Globus pallidus (tissue), 1 donor: ENCODE data around the gene MCOLN3.
"Not testable (repeated sequence)": the region's sequence is repeated elsewhere in the genome, so short reads cannot be mapped to it uniquely, and the experiment has no call there.

Experiments
- DNase-seq: peaks from one replicate; pipeline ENCODE4 v3.0.0-alpha.2; 2015; ENCODE audit warnings: low spot score

The MCOLN3 gene

DNA sequence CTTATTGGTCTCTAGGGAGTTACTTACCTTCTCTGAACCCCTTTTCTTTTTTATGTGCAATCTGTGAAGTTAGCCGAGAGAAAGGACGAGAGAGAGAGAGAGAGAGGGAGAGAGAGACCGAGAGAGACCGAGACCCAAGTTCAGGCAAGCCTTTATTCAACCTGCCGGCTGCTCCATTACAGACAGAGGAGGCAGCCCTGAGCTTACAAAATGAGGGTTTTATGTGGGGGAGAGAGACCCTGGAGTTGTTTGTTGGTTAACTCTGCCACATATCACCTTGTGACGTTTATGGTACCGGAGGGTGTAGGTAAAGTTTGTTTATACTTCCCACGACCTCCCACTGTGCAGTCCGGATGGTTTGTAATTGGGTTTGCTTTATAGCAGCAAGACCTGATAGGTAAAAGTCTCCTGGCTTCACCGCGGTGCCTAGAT is 1.5 kb upstream of the MCOLN3 start:
- no peak for DNase-seq

DNA sequence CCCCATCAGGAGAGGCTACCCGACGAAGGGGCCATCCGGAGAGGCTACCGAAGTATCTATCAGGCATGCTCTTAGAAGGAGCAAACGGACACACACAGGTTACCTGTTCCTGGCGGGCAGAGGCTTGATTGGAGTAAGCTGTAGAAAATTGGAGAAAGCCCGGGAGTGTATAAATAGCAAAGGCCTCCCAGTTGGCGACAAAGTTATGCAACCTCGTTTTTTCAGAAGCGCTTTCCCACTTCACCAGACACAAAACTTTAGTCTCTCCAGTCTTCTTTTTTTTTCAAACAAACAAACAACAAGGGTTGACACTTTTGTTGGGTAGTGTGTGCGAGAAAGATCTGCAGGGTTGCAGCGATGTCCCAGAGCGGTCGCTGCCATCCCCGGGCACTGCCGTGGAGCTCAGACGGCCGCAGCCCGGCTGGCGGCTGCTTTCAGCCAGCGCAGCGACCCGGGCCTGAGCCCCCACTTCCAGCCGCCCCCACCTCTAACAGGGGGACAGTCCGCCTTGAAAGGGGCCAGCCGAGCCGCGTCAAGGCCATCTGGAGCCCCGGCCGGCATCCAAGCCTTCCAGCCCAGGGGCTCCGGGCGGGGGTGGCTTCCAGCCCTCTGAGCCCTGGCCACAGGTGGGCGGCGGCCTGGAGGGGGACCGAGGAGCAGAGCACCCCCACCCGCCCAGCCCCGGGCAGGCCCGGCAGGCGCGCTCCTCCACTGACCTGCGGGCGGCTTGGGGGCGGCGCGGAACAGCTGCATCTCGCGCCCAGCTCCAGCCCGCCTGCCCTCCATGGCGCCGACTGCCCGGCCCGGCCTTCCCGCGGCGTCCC is 616 bp downstream of the MCOLN3 start:
- DNase-seq, result no peak

DNA sequence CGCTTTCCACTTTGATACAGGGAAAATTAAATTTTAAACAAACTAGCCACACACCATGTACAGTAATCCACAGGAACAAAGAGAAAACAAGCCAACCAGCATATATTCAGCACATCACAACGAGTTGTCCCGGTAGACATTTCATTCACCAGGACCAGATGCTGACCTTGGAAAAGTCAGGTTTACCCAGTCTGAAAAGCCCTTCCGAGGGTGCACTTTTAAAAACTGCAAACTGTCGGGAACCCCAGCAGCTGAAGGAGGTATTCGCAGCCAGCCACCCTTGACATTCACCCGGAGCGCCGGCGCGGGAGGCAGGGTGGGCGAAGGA is 1.2 kb downstream of the MCOLN3 start:
- no peak for DNase-seq

DNA sequence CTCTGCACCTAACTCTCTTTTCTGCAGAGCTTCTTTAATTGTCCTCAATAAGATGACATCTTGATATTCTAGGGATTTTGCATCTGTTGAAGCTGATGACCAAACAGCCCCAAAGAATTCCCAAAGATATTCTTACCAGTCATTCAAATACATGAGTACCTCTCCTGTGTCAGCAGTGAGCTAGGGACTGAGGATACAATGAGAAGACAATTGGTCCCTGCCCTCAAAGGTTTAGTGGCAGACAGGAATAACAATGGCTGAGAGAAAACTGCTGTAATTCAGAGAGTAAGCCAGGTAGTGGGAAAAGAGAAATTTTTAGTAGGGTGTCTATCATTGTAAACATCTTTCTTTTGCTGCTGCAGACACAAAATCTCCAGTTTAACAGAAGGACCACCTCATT is 5.9 kb downstream of the MCOLN3 start:
- no peak for DNase-seq

GRCh38 chr1:85041793-85042192 is 6.5 kb downstream of the MCOLN3 start:
- no peak for DNase-seq

DNA sequence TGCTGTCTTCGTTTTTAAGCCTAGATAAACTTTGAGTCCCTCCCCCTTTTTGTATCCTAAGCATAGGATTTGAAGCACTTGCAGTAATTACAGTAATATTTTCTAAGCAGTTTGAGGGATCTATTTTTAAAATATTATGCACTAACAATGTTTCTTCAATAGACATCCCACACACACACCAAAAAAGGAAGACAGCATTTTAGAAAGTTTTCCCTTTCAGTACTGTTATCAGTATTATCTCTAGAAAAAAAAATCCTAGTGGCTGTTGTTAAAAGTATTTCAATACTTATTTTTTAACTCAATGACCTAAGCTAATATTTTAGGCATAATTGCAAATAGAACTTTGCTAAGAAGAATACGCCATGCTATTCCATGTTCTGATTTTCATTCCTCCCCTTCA is 15.1 kb downstream of the MCOLN3 start:
- DNase-seq, result no peak

GRCh38 chr1:85030536-85030935 is 17.8 kb downstream of the MCOLN3 start:
- no peak for DNase-seq

DNA sequence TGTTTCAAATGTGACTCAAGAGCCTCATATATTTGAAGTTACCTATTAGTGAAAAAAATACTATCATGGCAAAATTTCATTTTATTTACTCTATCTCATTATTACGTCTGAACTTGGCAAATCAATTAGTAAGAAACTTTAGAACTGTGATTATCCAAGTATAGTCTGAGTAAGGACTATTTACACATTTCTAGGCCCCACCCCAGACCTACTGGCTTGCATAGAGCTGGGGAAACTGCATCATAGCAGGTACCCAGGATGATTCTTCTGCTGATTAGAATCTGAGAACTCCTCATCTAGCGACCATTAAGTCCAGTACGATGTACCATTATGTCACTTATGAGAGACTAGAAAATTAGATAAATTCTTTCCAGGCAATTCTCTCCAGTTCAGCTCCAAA is 20.1 kb downstream of the MCOLN3 start:
- DNase-seq, result no peak

DNA sequence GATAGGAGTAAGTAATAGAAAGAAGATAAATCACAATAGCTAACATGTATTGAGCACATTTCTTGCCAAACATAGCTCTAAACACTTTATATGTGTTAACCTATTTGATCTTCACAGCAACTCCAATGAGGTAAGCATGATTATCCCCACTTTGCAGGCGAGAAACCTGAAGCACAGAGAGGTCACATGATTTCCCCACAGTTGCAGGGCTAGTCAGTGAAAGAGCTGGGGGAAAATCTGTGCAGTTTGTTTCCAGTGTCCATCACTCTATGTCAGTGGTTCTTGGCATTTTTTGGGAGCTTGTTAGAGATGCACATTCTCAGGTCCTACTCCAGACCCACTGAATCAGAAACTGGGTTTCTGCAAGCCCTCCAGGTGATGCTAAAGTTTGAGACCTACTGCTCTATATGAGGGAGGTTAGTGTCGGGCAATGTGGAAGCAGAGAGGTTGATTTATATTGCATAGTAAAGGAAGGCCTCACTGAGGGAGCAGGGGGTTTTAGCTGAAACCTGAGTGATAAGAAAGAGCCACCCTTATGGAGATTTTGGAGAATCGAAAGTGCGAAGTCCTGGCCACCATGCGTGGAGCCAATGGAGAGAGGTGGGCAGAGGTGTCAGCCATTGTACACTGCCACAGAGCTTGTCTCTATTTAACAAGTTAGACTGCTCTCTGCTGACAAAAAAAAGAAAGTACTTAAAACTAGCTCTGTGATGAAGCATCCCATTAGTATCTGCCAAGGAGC is 20.9 kb downstream of the MCOLN3 start:
- peak; percentile 7 for DNase-seq

DNA sequence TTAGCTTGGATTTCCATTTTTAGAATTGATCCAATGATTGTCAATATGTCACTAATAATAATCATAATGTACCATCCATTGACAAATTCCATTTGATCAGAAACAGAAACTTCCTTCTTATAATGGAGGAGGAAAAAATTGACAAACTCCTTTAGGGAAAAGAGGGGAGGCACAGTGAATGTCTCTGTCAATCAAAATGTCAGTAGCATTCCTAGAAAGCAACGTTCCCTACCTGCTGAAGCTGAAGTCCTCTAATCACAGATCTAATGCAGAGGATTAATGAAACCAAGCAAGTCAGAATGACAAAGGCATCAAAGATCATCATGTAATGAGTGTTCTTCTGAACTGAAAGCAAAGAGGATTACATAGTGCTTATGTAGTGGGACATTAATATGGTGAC is 22.4 kb downstream of the MCOLN3 start:
- no peak for DNase-seq

DNA sequence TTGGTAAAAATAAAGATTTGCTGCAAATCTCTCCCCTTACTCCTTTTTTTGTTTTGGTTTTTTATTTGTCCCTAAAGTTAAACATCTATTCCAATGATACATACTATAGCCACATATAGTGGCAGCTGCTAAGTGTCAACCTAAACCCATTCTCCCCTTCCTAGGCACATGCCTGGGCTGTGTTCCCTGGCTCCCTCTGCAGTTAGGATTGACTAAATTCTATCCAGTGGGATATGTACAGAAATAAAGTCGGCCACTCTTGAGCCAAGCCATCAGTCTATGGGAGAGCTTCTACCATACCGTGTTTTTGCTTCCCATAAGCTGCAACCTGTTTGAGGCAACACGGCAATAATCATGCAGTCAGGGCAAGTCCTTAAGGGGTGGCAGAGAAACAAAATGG is 23.6 kb downstream of the MCOLN3 start:
- no peak for DNase-seq

- DNase-seq, result no peak
These were observed 25.6 kb downstream of the MCOLN3 start for GRCh38 chr1:85022700-85023099.

- DNase-seq, result no peak
These were observed 28.3 kb downstream of the MCOLN3 start for GRCh38 chr1:85019994-85020393.

DNA sequence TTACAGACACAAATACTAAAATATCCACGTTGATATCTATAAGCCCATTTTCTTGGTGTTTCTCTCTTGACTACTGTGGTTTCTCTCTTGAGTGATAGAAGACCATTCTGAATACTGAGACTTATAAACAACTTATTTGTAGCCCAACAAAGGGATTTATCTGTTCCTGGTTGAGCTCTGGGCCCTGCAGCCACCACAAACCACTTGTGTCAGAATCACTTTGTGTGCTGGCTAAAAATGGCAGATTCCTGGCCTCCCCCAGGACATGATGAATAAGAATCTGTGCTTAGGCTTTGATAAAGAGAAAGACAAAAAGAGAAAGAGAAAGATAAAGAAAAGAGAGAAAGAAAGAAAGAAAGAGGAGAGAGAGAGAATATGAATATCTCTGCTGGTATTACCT is 32.5 kb downstream of the MCOLN3 start:
- DNase-seq, result no peak

DNA sequence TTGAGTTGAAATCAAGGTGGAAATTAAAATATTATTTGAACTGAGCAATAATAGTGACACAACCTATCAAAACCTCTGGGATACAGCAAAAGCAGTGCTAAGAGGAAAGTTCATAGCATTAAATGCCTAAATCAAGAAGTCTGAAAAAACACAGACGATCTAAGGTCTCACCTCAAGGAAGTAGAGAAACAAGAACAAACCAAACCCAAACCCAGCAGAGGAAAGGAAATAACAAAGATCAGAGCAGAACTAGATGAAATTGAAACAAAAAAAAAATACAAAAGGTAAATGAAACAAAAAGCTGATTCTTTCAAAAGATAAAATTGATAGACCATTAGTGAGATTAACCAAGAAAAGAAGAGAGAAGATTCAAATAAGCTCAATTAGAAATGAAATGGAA is 42.7 kb downstream of the MCOLN3 start:
- not testable (repeated sequence) for DNase-seq

DNA sequence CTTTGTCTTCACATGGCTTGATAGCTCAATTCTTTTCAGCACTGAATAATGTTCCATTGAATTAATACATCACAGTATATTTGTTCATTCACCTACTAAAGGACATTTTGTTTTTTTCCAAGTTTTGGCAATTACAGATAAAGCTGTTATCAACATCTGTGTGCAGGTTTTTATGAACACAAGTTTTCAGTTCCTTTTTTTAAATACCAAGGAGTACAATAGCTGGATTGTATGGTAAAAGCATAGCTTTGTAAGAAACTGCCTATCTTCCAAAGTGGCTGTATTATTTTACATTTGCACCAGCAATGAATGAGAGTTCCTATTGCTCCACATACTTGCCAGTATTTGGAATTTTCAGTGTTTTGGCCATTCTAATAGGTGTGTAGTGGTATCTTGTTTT is 46.6 kb downstream of the MCOLN3 start:
- no peak for DNase-seq

DNA sequence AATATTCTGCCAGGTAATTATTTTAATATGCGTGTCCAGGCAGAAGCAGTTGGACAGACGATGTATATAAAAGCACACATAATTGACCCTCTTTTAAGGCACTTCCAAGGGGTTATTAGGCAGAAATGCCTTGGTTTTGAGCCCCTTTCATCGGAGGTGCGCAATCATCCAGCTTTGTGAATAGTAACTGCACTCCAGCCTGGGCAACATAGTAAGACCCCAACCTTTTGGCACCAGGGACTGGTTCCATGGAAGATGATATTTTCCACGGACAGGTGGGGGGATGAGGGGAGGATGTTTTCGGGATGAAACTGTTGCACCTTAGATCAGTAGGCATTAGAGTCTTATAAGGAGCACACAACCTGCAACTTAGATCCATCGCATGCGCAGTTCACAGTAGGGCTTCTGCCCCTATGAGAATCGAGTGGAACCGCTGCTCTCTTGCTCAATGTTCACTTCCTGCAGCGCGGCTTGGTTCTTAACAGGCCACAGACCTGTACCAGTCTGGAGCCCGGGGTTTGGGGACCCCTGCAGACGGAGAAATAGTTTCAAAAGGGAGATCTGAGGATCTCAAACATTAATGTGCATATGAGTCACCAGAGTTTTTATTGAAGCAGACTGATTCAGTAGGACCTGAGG is 49.5 kb downstream of the MCOLN3 start:
- no peak for DNase-seq

- no peak for DNase-seq
These were observed 50.4 kb downstream of the MCOLN3 start for GRCh38 chr1:84997667-84998600.

DNA sequence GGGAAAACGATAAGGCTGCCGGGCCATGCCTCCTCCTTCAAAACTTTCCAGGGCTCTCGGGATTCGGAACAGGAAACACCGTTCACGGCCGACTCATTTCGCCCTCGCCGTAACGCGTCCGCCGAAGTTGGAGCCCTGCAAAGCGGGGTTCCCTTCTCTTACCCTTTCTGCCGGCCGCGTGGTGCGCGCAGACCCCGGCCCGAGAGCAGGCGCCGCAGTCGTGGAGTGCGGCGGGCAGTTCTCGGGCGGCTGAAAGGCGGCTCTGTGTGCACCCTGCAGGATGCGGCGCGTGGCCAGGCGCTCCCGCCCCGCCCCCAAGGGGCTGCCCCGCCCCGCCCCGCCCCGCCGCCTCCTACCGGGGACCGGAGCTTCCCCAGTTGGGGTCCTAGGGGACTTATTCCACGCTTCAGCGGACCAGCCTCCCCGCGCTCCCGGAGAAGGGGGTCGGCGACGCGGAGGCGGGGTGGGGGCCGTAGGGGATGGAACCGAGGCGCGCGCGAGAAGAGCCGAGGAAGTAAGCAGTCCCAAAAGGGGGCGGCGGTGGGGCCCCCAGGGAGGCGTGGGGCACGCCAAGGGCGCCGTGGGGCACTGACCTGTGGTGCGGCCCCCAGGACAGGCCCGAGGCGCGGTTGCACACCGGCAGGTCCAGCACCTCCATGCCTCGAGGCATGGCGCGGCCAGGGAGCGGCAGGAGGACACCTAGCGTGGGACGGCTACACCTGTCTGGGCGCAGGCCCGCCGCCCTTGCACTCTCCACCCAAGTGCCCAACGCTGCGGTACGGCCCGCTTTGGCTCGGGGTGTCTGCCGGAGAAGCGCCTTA is 51.2 kb downstream of the MCOLN3 start, which contains the start of gene MCOLN2:
Gene MCOLN2 (minus strand): TSS at position 268 of the 821 bp plus-strand sequence. CDS start 241 bp downstream, at position 27.
- DNase-seq, result no peak

- DNase-seq, result no peak
These were observed 52.6 kb downstream of the MCOLN3 start for GRCh38 chr1:84995484-84996334.
